SK-N-SH (cell line): ENCODE data around the gene EIF1. TPM values are rescaled to one million over a fixed set of nuclear protein-coding genes. Genes with fewer than 3 reads are reported as not detected.
A peak's percentile ranks its signal among the peaks of the same experiment; 100 is the strongest.

Experiments
- CTCF ChIA-PET: fragments of 300-600, 350-600 bp; formaldehyde crosslinking; extraction: SDS; loops from one replicate; lab custom pipeline; 2021; lab: Yijun Ruan, JAX
- POLR2A ChIA-PET: fragments of 350-600 bp; sonication (Branson Sonifier 250); formaldehyde crosslinking; extraction: SDS; loops from one replicate; lab custom pipeline; 2020; ENCODE audit warnings: antibody characterized with exemption, inconsistent platforms; lab: Yijun Ruan, JAX
- DNase-seq: peaks from one replicate; pipeline ENCODE4 v3.0.0; 2012
- H2AFZ ChIP-seq: fragments of 200-600 bp; sonication (generic); 2 replicates; pipeline ENCODE4 v1.8.1; 2016; ENCODE audit warnings: antibody characterized with exemption, mild to moderate bottlenecking, low read depth
- H3F3A ChIP-seq: fragments of 200-600 bp; sonication (generic); replicated peaks from 2 replicates; pipeline ENCODE3; 2016; ENCODE audit warnings: antibody characterized with exemption, mild to moderate bottlenecking; ENCODE audit not compliant: insufficient read depth
- H3K27ac ChIP-seq, 2 experiments: fragments of 200-500 bp in 1 of 2; fragments of 200-600 bp in 1 of 2; sonication (Bioruptor generic) in 1 of 2; sonication (generic), shearing (Covaris generic) in 1 of 2; 2 replicates each; pipeline versions ENCODE4 v1.5.1 to v1.6.1; 2014 to 2016; ENCODE audit warnings: low read depth in 2 of 2, inconsistent platforms in 1 of 2, low read length in 1 of 2, mild to moderate bottlenecking in 1 of 2, mixed read lengths in 1 of 2
- H3K27me3 ChIP-seq: fragments of 200-600 bp; sonication (generic), shearing (Covaris generic); 2 replicates; pipeline ENCODE4 v1.6.1; 2016; ENCODE audit warnings: mixed run types; ENCODE audit not compliant: insufficient read depth
- H3K36me3 ChIP-seq, 2 experiments: fragments of 200-500 bp in 1 of 2; fragments of 200-600 bp in 1 of 2; sonication (Bioruptor generic) in 1 of 2; sonication (generic) in 1 of 2; replicated peaks in 1 of 2; 2 replicates each; pipeline versions ENCODE3 to v1.5.1; 2014 to 2016; ENCODE audit warnings: low read length in 1 of 2, mild to moderate bottlenecking in 1 of 2; ENCODE audit not compliant: insufficient read depth in 2 of 2, control insufficient read depth in 1 of 2
- H3K4me1 ChIP-seq, 2 experiments: fragments of 200-500 bp in 1 of 2; fragments of 200-600 bp in 1 of 2; sonication (Bioruptor generic) in 1 of 2; sonication (generic), shearing (Covaris generic) in 1 of 2; 2 replicates each; pipeline versions ENCODE4 v1.5.1 to v1.6.1; 2014 to 2016; ENCODE audit warnings: low read depth in 1 of 2, low read length in 1 of 2, mixed run types in 1 of 2; ENCODE audit not compliant: insufficient read depth in 2 of 2, control insufficient read depth in 1 of 2
- H3K4me2 ChIP-seq: fragments of 200-600 bp; sonication (generic), shearing (Covaris generic); 2 replicates; pipeline ENCODE4 v1.6.1; 2017; ENCODE audit warnings: mixed run types
- H3K4me3 ChIP-seq, 2 experiments: fragments of 200-500 bp in 1 of 2; fragments of 200-600 bp in 1 of 2; sonication (Bioruptor generic) in 1 of 2; sonication (generic), shearing (Covaris generic) in 1 of 2; 2 replicates each; pipeline versions ENCODE4 v1.5.1 to v1.8.1; 2014 to 2016; ENCODE audit warnings: low read depth in 2 of 2, inconsistent platforms in 1 of 2, low read length in 1 of 2, mild to moderate bottlenecking in 1 of 2, mixed read lengths in 1 of 2, moderate library complexity in 1 of 2
- H3K79me2 ChIP-seq: fragments of 200-600 bp; sonication (generic); 2 replicates; pipeline ENCODE4 v1.8.1; 2017; ENCODE audit warnings: mild to moderate bottlenecking; ENCODE audit not compliant: insufficient read depth
- H3K9ac ChIP-seq: fragments of 200-600 bp; sonication (generic); 2 replicates; pipeline ENCODE4 v1.6.1; 2017; ENCODE audit warnings: mixed run types
- H3K9me2 ChIP-seq: fragments of 200-600 bp; sonication (generic); 2 replicates; pipeline ENCODE4 v1.6.1; 2017; ENCODE audit warnings: mixed run types
- H3K9me3 ChIP-seq: fragments of 200-600 bp; sonication (generic); 2 replicates; pipeline ENCODE4 v1.6.1; 2017; ENCODE audit warnings: mixed run types, mild to moderate bottlenecking, moderate library complexity
- H4K20me1 ChIP-seq: fragments of 200-600 bp; sonication (generic); 2 replicates; pipeline ENCODE4 v1.6.1; 2017; ENCODE audit warnings: mild to moderate bottlenecking, mixed run types; ENCODE audit not compliant: insufficient read depth
- CHD2 ChIP-seq: fragments of 150-350 bp; IDR thresholded peaks from 2 replicates; pipeline ENCODE4 v1.6.1; 2018; ENCODE audit warnings: low read length; ENCODE audit not compliant: partially characterized antibody
- CTCF ChIP-seq: fragments of 200-600 bp; sonication (generic); IDR thresholded peaks from 2 replicates; pipeline ENCODE4 v1.6.1; 2017; ENCODE audit warnings: antibody characterized with exemption, mild to moderate bottlenecking, moderate library complexity
- ELF1 ChIP-seq: IDR thresholded peaks from 2 replicates; pipeline ENCODE4 v1.4.0; 2012
- EP300 ChIP-seq, 2 experiments: IDR thresholded peaks; 2 replicates each; pipeline versions ENCODE4 v1.4.0 to v1.6.1; 2012; ENCODE audit warnings: borderline replicate concordance in 1 of 2, low read depth in 1 of 2, low read length in 1 of 2
- EZH2phosphoT487 ChIP-seq: fragments of 200-600 bp; sonication (generic); IDR thresholded peaks from 2 replicates; pipeline ENCODE4 v1.6.1; 2017; ENCODE audit warnings: low read depth, mixed run types, mild to moderate bottlenecking, antibody characterized with exemption, moderate library complexity, borderline replicate concordance
- FOSL2 ChIP-seq: IDR thresholded peaks from 2 replicates; pipeline ENCODE4 v1.4.0; 2012; ENCODE audit warnings: low read depth, mild to moderate bottlenecking, moderate library complexity, borderline replicate concordance
- FOXJ3 ChIP-seq: sonication (generic); formaldehyde crosslinking; IDR thresholded peaks from 2 replicates; pipeline ENCODE4 v1.5.1; 2020; ENCODE audit warnings: mild to moderate bottlenecking, missing genetic modification reagents
- FOXM1 ChIP-seq: IDR thresholded peaks from 2 replicates; pipeline ENCODE4 v1.4.0; 2012; ENCODE audit warnings: low read depth, mild to moderate bottlenecking
- JUND ChIP-seq: IDR thresholded peaks from 2 replicates; pipeline ENCODE4 v1.4.0; 2012
- MAX ChIP-seq: IDR thresholded peaks from 2 replicates; pipeline ENCODE4 v1.4.0; 2012; ENCODE audit warnings: low read depth
- RCOR1 ChIP-seq: fragments of 150-350 bp; IDR thresholded peaks from 2 replicates; pipeline ENCODE4 v1.6.1; 2017; ENCODE audit warnings: antibody characterized with exemption, low read length
- SMC3 ChIP-seq: IDR thresholded peaks from 2 replicates; pipeline ENCODE4 v1.6.1; 2012; ENCODE audit warnings: low read depth, low read length, improper control_type of control experiment
- TAF1 ChIP-seq: IDR thresholded peaks from 2 replicates; pipeline ENCODE4 v1.6.1; 2012; ENCODE audit warnings: low read depth, mild to moderate bottlenecking, low read length, moderate library complexity, borderline replicate concordance
- TEAD4 ChIP-seq: IDR thresholded peaks from 2 replicates; pipeline ENCODE4 v1.4.0; 2012; ENCODE audit warnings: mild to moderate bottlenecking, borderline replicate concordance; ENCODE audit not compliant: insufficient read depth
- WGBS: methylation state at CpG from one replicate; pipeline ENCODE4 v1.1.6; 2017; ENCODE audit warnings: low lambda C conversion rate; 5-methylcytosine and 5-hydroxymethylcytosine counted together
- polyA plus RNA-seq, 3 experiments: library from polyadenylated mRNA; depleted of rRNA; stranded (reverse); fragments of >200 nt; gene quantifications; 2 replicates each; pipeline ENCODE4 v1.2.3, GENCODE V29; 2012
- TF ChIP-seq, protein P1 (sequence below): IDR thresholded peaks from 2 replicates; pipeline ENCODE4 v1.4.0; 2012; ENCODE audit warnings: low read depth, borderline replicate concordance

Gene EIF1
- polyA plus RNA-seq, 1 of the 3 experiments (the other 2 are of a cell fraction), result 300 TPM

GRCh38 chr17:41647038-41647813 lies 41.5 kb upstream of the EIF1 start:
- Histone ChIP-seq H3K9me2 (no peaks in the 10 kb centered on the region), H3K9me3 (no peaks in the 10 kb centered on the region), H2AFZ (peak overlapping the region; percentile 59; the same call in 1 of the 2 replicates), H4K20me1 (no peaks in the 10 kb centered on the region), H3K36me3 (no peaks in the 10 kb centered on the region), H3K4me3 (no peak overlapping the region), H3K27me3 (no peaks in the 10 kb centered on the region), H3K27ac (no peak overlapping the region), H3K79me2 (no peaks in the 10 kb centered on the region), H3K4me2 (no peak overlapping the region; the same call in 1 of the 2 replicates), H3K4me1 (peaks cover 0 to 15% of the 10 kb centered on the region in 2 experiments; a peak in 1 of 4 replicates), H3F3A (no peaks in the 10 kb centered on the region), H3K9ac (no peak overlapping the region)
- CTCF ChIA-PET, result interaction anchor here (0.6 to 20.6 kb wide), 35 partner anchors 9 to 844 kb away, joined by 3 to 646 read pairs (median 11); partner anchors contain the start of genes KRT14, KRT15, KRT17 and KRT9
- no peak for DNase-seq
- POLR2A ChIA-PET, result interaction anchor here (1.3 kb wide), 1 partner anchor 26 kb away, joined by 3 read pairs; no protein-coding TSS in a partner anchor
- TF ChIP-seq, protein P1, sequence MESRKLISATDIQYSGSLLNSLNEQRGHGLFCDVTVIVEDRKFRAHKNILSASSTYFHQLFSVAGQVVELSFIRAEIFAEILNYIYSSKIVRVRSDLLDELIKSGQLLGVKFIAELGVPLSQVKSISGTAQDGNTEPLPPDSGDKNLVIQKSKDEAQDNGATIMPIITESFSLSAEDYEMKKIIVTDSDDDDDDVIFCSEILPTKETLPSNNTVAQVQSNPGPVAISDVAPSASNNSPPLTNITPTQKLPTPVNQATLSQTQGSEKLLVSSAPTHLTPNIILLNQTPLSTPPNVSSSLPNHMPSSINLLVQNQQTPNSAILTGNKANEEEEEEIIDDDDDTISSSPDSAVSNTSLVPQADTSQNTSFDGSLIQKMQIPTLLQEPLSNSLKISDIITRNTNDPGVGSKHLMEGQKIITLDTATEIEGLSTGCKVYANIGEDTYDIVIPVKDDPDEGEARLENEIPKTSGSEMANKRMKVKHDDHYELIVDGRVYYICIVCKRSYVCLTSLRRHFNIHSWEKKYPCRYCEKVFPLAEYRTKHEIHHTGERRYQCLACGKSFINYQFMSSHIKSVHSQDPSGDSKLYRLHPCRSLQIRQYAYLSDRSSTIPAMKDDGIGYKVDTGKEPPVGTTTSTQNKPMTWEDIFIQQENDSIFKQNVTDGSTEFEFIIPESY, result no peak
- TF ChIP-seq FOSL2 (no peak), TAF1 (no peak), JUND (no peak), CTCF (no peak), EZH2phosphoT487 (no peak), RCOR1 (no peak), TEAD4 (no peak), CHD2 (no peak), FOXM1 (no peak), EP300 (IDR thresholded peaks at IDR 0.05; ENCODE audit: borderline replicate concordance in 1 of 2, low read depth in 1 of 2, low read length in 1 of 2) (no peak), ELF1 (no peak), SMC3 (no peak), MAX (no peak), FOXJ3 (no peak)
- WGBS, result 92% methylated on average over 10 of the region's 15 CpGs
